Astrocyte of the hippocampus (primary cell): ENCODE measurements around the gene NUB1.

Experiments
- DNase-seq: peaks from one replicate; pipeline ENCODE4 v3.0.0; 2011; ENCODE audit warnings: low read depth, low spot score

NUB1 gene

DNA sequence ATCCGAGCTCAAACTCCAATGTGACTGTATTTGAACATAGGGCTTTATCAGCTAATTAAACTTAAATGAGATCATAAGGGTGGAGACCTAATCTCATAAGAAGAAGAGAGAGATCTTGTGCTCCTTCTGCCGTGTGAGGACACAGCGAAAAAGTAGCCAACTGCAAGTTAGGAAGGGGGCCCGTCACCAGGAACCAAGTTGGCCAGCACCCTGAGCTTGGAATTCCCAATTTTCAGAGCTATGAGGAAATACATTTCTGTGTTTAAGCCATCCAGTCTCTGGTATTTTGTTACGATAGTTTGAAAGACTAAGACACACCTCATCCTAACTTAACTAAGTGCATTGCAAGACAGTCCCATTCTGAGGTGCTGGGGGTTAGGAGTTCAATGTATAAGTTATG is 82.3 kb downstream of the NUB1 start:
- DNase-seq = no peak

DNA sequence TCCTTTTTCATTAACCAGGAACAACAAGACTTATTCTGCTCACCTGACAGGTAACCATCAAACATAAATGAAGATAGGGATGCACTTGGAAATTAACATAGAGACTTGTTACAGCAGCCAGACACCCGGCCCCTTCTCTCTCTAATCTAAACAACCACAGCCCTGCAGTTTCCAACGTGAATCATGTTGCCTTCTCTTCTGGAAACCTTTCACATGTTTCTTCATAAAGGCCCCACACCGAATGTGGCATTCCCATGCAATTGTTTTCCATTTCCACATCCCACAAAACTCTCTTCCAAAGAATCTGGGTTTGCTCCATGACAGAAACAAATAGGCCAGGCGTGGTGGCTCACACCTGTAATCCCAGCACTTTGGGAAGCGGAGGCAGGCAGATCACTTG is 83.2 kb downstream of the NUB1 start:
- peak; percentile 72 for DNase-seq

DNA sequence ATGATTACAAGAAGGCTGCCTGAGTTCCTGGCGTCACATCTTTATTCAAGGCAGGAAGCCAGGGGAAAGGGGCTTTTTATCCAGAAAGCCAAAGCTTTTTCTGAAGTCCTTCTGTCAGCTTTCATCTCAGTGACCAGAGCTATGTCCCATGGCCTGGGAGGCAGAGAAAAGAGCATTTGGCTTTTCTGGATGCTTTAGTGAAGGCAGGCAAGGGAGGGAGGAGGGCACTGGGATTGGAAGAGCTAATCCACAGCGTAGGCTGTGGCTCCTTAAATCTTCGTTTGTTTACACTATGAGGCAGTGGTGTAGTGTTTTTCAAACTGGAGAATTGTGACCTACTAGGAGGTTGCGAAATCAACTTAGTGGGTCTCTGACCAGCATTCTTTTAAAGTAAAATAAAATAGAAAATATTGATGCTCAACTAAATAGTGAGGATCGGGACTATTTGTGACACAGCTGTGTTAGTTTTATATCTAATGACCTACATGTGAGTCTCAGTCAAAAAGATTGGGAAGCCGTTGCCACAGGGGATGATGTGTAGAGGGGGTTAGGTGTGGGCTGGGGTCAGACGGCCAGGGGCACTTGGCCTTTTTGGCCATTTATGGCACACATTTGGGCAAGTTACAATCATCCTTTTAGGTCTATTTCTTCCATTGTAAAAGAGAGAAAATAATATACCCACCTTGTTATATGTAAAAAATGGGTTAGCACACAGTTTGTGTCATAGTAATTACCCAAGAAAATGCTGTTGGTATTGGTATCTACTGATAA is 84.2 kb downstream of the NUB1 start:
- DNase-seq = peak; percentile 80

DNA sequence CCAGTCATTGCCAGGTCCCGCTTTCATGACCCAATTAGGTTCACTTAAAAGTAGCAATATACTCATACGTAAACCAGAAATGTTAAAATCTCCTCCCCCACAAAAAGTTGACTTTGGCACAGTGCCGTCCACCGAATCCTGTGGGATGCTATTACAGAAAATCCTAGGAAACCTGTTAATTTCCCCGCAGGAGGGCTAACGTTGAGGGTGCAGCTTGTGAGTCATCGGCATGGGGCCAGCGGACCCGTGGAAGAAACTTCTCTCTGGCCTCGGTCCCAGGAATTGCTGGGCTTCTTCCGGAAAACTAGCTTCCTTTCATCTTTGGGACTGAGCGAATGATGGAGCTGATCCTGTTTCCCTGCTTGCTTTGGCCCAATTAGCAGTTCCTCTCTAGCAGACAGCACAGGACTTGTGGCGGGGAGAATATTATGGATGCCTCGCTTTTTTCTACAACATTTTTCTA is 84.9 kb downstream of the NUB1 start:
- peak; percentile 99 for DNase-seq

GRCh38 chr7:151426904-151427704 is 85.5 kb downstream of the NUB1 start:
- DNase-seq = peak; percentile 48

- no peak for DNase-seq
Measured at GRCh38 chr7:151427705-151428377, 86.2 kb downstream of the NUB1 start.
